HG03442 (cell line): ENCODE data around the gene LGALS8.
"Not testable (repeated sequence)": the region's sequence is repeated elsewhere in the genome, so short reads cannot be mapped to it uniquely, and the experiment has no call there.

Experiments
- ATAC-seq: cut with Tn5 transposase; IDR thresholded peaks from one replicate; pipeline ENCODE4 v1.9.1; 2021; ENCODE audit warnings: mild to moderate bottlenecking, moderate library complexity; ENCODE audit not compliant: unreplicated experiment

LGALS8 gene

GRCh38 chr1:236536540-236536939, 12.8 kb downstream of the LGALS8 start:
- no peak for ATAC-seq

- no peak for ATAC-seq
Measured at GRCh38 chr1:236540813-236541465, 17.2 kb downstream of the LGALS8 start.

- ATAC-seq = no peak
Measured at GRCh38 chr1:236541710-236542109, 17.9 kb downstream of the LGALS8 start.

GRCh38 chr1:236543065-236543669, 19.4 kb downstream of the LGALS8 start:
- ATAC-seq = no peak

GRCh38 chr1:236545621-236546169, 21.9 kb downstream of the LGALS8 start:
- no peak for ATAC-seq

DNA sequence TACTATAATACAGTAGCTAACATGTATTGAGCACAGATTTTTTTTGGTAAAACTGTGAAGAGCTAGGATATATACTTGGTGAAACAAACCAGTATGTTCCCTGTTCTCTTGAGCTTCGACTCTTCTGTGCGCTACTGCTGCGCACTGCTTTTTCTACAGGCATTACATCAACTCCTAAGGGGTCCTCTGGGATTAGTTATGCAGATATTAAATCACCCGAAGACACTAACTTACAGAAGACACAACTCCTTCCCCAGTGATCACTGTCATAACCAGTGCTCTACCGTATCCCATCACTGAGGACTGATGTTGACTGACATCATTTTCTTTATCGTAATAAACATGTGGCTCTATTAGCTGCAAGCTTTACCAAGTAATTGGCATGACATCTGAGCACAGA, 24.7 kb downstream of the LGALS8 start:
- ATAC-seq = no peak

DNA sequence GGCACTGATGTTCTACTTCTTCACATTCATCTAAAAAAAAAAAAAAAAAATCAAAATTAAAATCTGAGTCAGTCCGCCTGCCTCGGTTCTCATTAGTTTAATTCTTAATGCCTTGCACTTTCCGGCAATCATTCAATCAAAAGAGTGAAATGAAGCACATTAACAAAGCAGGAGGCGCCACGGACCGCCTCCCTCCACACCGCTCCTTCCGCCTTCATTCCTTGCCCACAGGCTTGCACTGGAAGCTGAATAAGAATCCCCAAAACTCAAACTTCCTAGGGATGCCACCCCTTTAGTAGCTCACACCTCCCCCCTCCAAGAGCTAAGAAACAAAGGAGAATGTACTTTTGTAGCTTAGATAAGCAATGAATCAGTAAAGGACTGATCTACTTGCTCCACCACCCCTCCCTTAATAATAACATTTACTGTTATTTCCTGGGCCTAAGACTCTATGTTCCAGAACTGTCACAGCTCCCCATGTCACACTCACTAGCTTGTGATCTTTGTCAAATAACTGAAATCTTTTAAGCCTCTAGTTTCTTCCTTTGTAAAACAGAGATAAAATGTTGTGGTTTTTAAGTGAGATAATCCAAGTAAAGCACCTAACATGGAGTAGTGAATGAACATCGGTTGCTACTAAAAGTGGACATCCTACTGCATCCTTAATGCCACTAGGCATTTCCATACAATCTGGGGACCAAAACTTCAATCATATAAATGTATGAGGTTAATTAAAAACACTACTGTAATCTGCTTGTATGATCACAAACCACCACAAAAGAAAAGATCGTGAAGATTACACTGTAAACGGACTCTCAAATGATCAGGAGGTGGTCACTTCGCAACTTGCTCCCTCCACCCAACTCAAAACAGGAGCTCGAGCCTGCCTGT, 27.4 kb downstream of the LGALS8 start:
- no peak for ATAC-seq

- no peak for ATAC-seq
Measured at GRCh38 chr1:236552096-236552495, 28.3 kb downstream of the LGALS8 start.

DNA sequence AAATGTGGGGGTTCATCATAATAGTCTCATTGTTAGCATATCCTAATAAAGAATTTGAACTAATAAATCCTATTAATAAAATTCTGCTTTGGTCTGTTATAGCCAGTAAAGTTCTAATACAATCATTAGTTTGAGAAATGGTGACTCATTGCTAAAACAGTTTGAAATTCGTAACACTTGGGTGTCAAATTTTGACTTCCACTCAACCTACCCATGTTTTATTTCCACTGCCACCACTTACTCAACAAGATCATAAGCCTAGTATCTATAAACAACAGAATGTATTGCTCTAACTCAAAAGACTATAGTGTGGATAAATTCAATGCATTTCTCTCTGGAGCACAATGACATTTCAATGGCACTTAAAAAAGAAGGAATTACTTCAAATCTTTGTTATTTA, 29.1 kb downstream of the LGALS8 start:
- no peak for ATAC-seq

GRCh38 chr1:236553370-236553769, 29.6 kb downstream of the LGALS8 start:
- no peak for ATAC-seq

GRCh38 chr1:236556606-236557005, 32.8 kb downstream of the LGALS8 start:
- ATAC-seq = no peak

- ATAC-seq = no peak
Measured at GRCh38 chr1:236558081-236558480, 34.3 kb downstream of the LGALS8 start.

DNA sequence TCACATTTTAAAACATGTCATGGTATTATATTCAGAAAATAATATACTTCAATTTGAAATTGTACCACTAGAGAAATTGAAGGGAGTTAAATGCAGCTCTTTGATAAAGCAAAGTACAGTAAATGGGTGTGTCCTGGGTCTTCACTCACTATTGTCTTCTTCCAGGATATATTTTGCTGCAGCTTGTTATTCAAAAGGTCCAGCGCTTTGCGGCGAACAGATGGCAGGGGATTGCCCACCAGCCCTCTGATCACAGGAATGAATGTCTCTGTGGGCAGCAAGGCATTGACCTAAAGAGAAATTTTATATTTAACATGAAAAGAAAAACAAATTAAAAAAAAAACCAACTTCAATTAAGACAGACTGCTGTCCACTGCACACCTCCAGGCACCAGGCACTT, 35.1 kb downstream of the LGALS8 start:
- no peak for ATAC-seq

GRCh38 chr1:236560213-236560771, 36.5 kb downstream of the LGALS8 start:
- no peak for ATAC-seq

DNA sequence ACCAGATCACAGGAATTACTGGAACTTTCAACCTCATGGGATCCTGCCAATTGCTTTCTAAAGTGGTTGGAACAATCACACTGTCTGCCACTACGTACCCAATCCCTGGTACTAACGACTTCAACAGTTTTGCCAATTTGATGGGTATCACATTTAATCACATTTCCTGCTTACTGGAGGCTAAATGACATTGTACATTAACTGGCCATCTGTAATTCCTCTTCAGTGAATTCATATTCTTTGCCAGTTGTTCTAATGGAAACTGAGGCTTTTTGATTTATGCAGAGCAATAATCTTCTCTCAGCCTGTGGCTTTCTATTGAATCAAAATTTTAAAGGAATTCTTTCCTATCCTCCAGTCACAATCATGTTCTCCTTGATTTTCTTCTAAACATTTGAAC, 38.2 kb downstream of the LGALS8 start:
- ATAC-seq = no peak

- ATAC-seq = no peak
Measured at GRCh38 chr1:236565530-236565929, 41.7 kb downstream of the LGALS8 start.

DNA sequence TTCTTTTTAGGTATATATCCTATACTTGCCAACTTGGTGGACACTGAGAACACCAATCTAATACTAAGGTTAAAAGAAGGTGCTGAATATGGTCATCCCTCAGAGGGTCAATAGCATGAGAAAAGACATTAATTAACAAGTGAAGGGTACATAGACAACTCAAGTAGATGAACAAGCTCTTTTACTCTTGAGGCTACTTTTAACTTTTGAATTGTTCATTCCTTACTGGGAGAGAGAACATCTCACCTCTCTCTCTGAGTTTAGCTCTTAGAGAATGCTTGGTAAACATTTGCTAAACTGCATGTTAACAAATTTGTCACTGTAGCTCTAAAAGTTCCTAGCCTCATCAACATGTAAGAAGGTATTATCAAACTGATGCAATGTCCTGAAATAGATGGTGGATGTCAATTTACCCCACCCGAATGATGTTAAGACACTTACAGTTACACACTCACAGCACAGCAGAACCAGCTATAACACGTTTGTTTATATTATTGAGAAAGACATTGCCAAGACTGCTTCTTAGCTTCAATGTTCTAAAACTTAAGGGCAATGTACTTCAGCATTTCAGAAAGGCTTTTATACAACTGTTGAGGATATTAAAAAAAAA, 44.6 kb downstream of the LGALS8 start:
- ATAC-seq = no peak

- ATAC-seq = no peak
Measured at GRCh38 chr1:236575523-236575922, 51.7 kb downstream of the LGALS8 start.

DNA sequence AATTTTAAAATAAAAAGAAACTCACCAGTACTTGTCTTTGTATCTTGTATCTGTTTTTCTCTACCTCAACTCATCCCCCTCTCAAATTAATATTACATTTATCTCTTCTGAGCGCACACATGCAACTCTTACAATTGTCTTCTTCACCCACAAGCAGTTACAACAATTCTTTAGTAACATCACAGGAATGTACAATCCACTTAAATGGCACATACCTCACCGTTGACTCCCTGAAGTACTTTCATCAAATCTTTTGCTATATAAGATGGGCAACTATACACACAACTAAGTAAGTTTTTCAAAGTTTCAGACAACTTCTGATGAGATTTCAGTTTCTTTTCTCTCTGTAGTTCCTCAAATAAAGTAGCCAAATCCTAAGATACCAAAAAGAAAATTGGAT, 52.2 kb downstream of the LGALS8 start:
- ATAC-seq = no peak

DNA sequence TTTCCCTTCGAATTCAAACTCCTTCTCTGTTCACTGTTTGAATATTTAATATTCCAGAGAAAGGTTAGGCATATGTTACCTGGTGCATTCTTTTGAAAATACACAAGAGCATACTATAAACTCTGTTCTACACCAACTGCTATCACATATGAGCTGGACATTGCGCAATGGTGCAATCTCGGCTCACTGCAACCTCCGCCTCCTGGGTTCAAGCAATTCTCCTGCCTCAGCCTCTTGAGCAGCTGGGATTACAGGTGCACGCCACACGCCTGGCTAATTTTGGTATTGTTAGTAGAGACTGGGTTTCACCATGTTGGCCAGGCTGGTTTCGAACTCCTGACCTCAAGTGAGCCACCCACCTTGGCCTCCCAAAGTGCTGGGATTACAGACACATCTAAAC, 53.3 kb downstream of the LGALS8 start:
- not testable (repeated sequence) for ATAC-seq

DNA sequence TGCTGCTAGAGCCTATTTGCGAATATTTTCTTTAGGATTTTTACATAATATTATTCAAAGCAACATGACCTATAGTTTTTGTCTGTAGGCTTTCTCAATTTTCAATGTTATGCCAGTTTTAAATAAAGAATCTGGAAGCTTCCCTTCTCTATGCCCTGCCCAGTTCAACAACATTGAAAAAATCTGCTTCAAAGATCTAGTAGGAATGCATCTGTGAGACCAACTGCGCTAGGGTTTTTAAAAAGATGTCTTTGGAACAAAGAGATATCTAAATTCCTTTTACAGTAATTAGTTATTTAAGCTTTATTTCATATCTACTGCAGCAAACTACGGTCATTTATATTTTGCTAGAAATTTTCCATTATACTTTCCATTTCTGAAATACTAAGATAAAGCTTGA, 54.9 kb downstream of the LGALS8 start:
- no peak for ATAC-seq
